ENCODE data around the gene NSD2.
"Not testable (repeated sequence)": the region's sequence is repeated elsewhere in the genome, so short reads cannot be mapped to it uniquely, and the experiment has no call there.

Gene NSD2

DNA sequence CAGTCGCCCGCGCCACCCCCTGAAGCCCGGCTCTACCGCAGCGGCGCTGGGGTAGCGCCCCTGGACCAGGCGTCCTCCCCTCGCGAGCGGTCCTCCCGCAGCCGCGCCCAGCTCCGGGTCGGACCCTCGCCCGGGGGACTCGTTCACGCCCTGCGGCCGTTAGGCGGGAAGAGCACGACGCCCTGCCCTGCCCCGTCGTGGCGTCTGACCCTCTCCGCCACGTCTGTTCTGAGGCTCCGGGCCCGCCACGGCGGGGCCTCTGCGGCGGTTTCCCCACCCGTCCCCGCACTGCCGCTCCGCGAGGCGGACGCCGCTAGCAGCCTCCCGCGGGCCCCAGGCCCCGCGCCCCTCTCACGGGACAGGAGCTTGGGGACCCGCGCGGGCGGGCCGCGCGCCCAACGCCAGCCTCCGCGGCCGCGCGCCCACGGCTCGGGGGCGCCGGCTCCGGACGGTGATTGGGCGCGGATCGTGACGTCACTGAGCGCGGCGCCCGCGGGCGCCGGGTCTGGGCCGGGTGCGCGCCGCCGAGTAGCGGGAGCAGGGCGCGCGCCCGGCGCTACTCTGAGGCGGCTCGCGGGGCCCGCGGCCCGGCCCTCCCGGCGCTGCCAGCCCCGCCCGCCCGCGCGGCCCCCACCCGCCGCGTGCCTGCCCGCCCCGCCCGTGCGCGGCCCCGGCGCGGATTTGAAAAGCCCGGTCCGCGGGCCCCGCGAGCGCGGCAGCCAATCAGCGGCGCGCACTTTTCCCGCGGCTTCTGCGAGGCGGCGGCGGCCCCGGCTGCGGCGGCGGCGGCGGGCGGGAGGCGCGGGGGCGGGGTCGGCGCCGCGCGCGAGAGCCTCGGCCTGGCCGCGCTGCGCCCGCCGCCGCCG, at the start of gene NSD2:
Gene NSD2 (plus strand): TSS at position 816 of the 866 bp plus-strand sequence. CDS start 29,262 bp downstream, outside the sequence.
- in situ Hi-C loops (cut with HindIII; ENCODE audit: low sequenced_read_pairs) = no loop called here

- in situ Hi-C loops (cut with HindIII; ENCODE audit: low sequenced_read_pairs) = loop anchor here (10.0 kb wide), 1 partner anchor 67 kb away; no protein-coding TSS in a partner anchor
These were observed 49.3 kb upstream of the NSD2 start for GRCh38 chr4:1821679-1822567.

GRCh38 chr4:1822568-1823544, 48.3 kb upstream of the NSD2 start:
- in situ Hi-C loops (cut with HindIII; ENCODE audit: low sequenced_read_pairs) = loop anchor here (10.0 kb wide), 1 partner anchor 68 kb away; no protein-coding TSS in a partner anchor

DNA sequence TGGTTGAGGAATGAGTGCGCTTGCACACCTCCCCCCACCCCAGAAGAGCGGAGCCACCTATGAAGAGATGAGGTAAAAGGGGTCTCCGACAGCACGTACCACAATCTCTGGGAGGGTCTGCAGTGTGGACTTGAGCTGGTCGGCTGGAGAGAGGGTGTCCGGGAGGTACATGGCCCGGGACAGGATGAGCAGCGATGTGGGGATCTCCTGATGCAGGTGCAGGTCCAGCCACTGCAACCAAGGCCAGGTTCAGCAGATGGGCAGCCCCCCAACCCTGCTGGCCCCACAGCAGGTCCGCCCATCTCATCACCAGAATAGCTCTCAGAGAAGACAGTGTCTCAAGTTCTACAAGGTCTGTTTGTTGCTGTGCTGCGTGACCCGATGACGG, 47.7 kb upstream of the NSD2 start:
- in situ Hi-C loops (cut with HindIII; ENCODE audit: low sequenced_read_pairs) = loop anchor here (10.0 kb wide), 1 partner anchor 69 kb away; no protein-coding TSS in a partner anchor

- in situ Hi-C loops (cut with HindIII; ENCODE audit: low sequenced_read_pairs) = loop anchor here (5.0 to 10.0 kb wide), 2 partner anchors 70 to 78 kb away; no protein-coding TSS in a partner anchor
These were observed 46.4 kb upstream of the NSD2 start for GRCh38 chr4:1824746-1825145.

DNA sequence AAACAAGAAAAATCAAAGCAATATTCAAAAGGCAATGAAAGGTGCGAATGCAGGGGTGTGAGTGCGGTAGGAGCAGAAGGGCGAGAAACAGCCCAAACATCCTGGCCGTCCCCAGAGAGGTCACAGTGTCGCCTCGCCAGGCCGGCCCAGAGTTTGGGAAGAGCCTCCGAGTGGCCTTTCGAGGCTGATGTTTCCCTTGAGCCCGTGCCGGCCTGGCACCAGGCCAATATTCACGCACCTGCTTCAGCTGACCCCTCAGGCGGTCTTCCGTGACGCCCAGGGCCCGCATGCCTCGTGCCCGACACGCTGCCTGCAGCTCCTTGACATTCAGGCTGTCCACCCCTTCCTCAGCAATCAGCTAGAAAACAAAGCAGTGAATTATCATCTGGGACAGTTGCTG, 45.9 kb upstream of the NSD2 start:
- in situ Hi-C loops (cut with HindIII; ENCODE audit: low sequenced_read_pairs) = loop anchor here (5.0 to 10.0 kb wide), 2 partner anchors 71 to 77 kb away; no protein-coding TSS in a partner anchor

- in situ Hi-C loops (cut with HindIII; ENCODE audit: low sequenced_read_pairs) = loop anchor here (5.0 to 10.0 kb wide), 2 partner anchors 72 to 76 kb away; no protein-coding TSS in a partner anchor
These were observed 44.5 kb upstream of the NSD2 start for GRCh38 chr4:1826531-1827350.

GRCh38 chr4:1830234-1830633, 41.0 kb upstream of the NSD2 start:
- in situ Hi-C loops (cut with HindIII; ENCODE audit: low sequenced_read_pairs) = no loop called here

DNA sequence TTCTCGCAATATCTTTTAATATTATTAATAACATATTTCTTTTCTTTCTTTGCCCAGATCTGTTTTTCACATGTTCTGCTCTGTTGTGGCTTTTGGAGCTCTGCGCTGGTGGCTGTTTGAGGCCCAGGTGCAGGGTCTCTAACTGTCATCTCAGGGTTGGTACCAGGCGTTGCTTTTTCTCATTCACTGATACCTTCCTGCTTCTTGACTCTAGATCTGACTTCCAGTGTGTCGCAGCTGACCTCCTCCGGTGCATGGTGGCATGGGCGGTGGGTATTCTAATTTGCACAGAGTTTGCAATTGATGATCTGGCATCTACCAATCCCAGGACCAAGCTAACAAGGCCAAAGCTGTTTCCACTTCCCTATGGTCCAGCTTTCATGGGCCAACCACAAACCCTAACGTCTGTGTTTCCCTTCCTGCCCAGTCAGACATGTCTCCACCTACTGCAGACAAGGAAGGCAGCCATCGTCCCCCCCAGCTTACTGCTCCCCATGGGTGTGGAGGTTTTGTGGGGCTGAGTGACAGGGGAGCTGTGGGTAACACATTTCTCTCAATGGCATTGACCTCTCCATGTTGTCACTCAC, 40.5 kb upstream of the NSD2 start:
- in situ Hi-C loops (cut with HindIII; ENCODE audit: low sequenced_read_pairs) = no loop called here

DNA sequence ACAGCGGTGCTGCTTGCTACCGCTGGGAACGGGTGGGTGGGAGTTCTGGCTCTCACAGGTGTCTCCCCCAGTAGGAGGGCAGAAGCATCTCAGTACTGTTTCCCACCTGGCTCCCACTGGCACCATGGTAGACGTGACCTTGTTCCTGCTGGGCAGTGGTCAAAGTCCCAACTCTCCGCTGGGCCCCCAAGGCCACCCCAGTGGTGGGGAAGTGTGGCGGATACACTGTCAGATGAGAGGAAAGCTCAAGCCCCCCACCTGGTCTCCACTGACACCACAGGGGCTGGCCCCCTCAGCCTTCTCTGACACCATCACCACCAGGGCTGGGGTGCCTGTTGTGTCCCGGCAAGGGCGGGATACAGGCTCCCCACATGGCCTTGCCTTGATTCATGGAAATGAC, 39.9 kb upstream of the NSD2 start:
- in situ Hi-C loops (cut with HindIII; ENCODE audit: low sequenced_read_pairs) = no loop called here

DNA sequence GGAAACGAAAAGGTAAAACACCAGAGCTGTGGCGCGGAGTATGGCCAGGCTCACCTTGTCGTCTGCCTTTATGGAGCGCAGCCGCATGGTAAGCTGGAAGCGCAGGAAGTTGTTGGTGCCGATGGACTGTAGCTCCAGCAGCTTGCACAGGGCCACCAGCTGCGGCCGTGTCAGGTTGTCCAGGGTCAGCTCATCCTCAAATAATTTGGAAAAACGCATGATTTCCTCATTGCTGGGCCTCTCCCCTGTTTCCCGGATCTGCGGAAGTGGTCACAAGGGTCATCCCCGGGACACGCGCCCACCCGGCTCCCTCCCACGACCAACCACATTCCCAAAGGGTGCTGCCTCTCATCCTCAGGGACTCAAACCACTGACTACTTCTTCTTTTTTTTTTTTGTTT, 38.5 kb upstream of the NSD2 start:
- in situ Hi-C loops (cut with HindIII; ENCODE audit: low sequenced_read_pairs) = no loop called here

GRCh38 chr4:1833307-1834046, 37.7 kb upstream of the NSD2 start:
- in situ Hi-C loops (cut with HindIII; ENCODE audit: low sequenced_read_pairs) = no loop called here

- in situ Hi-C loops (cut with HindIII; ENCODE audit: low sequenced_read_pairs) = no loop called here
These were observed 37.0 kb upstream of the NSD2 start for GRCh38 chr4:1834047-1834775.

DNA sequence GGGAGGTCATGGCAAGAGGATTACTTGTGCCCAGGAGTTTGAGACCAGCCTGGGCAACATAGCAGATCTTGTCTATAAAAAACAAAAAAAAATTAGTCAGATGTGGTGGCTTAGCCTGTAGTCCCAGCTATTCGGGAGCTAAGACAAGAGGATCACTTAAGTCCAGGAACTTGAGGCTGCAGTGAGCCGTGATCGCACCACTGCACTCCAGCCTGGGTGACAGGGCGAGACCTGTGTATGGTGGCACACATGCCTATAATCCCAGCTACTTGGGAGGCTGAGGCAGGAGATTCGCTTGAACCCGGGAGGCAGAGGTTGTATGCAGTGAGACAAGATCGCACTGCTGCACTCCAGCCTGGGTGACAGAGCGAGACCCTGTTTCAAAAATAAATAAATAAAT, 35.4 kb upstream of the NSD2 start:
- in situ Hi-C loops (cut with HindIII; ENCODE audit: low sequenced_read_pairs) = not testable (repeated sequence)

DNA sequence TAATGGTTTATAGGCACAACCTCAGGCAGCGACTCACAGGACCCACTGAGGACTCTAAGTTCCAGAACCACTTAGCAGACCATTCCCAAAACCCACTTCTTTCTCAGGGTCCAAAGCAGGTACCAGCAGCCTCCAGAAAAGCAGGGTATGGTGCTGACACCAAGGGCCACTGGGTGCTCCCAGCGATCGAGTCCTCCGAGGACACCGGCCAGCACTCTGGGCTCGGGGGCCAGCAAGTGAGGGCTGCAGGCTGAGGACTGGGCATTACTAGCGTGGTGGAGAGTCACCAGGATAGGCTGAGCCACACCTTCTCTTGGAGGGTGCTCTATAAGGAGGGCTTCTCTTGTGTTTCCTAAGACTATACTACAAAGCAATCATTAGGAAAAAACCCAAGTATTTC, 34.5 kb upstream of the NSD2 start:
- in situ Hi-C loops (cut with HindIII; ENCODE audit: low sequenced_read_pairs) = no loop called here

DNA sequence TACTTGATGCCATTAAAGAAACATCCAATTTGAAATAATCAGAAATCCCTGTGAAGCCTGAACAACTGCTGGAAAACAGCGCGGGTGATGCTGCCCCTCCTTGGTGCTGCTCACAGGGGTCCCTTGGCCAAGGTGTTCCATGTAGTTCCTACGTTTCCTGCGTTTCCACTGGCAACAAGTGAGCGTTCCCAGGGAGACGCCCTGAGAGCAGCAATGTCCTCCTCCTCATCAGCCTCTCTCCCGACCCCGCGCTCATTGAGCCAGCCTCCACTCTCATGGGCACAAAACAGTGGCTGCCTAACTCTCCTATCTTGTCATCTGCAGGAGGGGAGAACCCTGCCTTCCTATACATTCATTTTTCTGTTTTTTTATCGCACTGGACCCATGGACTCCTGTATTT, 34.1 kb upstream of the NSD2 start:
- in situ Hi-C loops (cut with HindIII; ENCODE audit: low sequenced_read_pairs) = no loop called here

DNA sequence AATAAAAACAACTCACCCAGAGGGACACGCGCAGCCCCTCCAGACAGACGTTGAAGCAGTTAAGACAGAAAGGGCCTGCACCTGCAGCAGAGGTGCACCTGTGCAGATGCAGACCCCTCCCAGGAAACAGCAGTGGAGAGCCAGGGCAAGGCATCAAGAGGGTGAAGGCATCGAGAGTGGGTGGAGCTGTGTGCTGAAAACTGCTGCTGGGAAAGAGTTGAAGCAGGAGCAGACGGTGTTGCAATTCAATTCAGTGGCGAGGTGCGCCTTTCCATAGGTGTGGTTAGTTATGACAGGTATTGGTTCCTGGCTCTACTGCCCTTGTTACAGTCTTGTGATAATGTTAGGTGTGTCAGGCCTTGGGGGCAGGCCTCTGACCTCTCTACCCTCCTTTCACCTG, 31.9 kb upstream of the NSD2 start:
- in situ Hi-C loops (cut with HindIII; ENCODE audit: low sequenced_read_pairs) = no loop called here

Measured in endothelial cell of hepatic sinusoid (primary cell).